SK-N-SH (cell line): Measurements from ENCODE around the gene CDK14. TPM values are rescaled to one million over a fixed set of nuclear protein-coding genes. Genes with fewer than 3 reads are reported as not detected.

ENCODE experiments used
- CTCF ChIA-PET: fragments of 300-600, 350-600 bp; formaldehyde crosslinking; extraction: SDS; loops from one replicate; lab custom pipeline; 2021; lab: Yijun Ruan, JAX
- POLR2A ChIA-PET: fragments of 350-600 bp; sonication (Branson Sonifier 250); formaldehyde crosslinking; extraction: SDS; loops from one replicate; lab custom pipeline; 2020; ENCODE audit warnings: antibody characterized with exemption, inconsistent platforms; lab: Yijun Ruan, JAX
- DNase-seq: peaks from one replicate; pipeline ENCODE4 v3.0.0; 2012
- H2AFZ ChIP-seq: fragments of 200-600 bp; sonication (generic); 2 replicates; pipeline ENCODE4 v1.8.1; 2016; ENCODE audit warnings: antibody characterized with exemption, mild to moderate bottlenecking, low read depth
- H3F3A ChIP-seq: fragments of 200-600 bp; sonication (generic); replicated peaks from 2 replicates; pipeline ENCODE3; 2016; ENCODE audit warnings: antibody characterized with exemption, mild to moderate bottlenecking; ENCODE audit not compliant: insufficient read depth
- H3K27ac ChIP-seq, 2 experiments: fragments of 200-500 bp in 1 of 2; fragments of 200-600 bp in 1 of 2; sonication (Bioruptor generic) in 1 of 2; sonication (generic), shearing (Covaris generic) in 1 of 2; 2 replicates each; pipeline versions ENCODE4 v1.5.1 to v1.6.1; 2014 to 2016; ENCODE audit warnings: low read depth in 2 of 2, inconsistent platforms in 1 of 2, low read length in 1 of 2, mild to moderate bottlenecking in 1 of 2, mixed read lengths in 1 of 2
- H3K27me3 ChIP-seq: fragments of 200-600 bp; sonication (generic), shearing (Covaris generic); 2 replicates; pipeline ENCODE4 v1.6.1; 2016; ENCODE audit warnings: mixed run types; ENCODE audit not compliant: insufficient read depth
- H3K36me3 ChIP-seq, 2 experiments: fragments of 200-500 bp in 1 of 2; fragments of 200-600 bp in 1 of 2; sonication (Bioruptor generic) in 1 of 2; sonication (generic) in 1 of 2; replicated peaks in 1 of 2; 2 replicates each; pipeline versions ENCODE3 to v1.5.1; 2014 to 2016; ENCODE audit warnings: low read length in 1 of 2, mild to moderate bottlenecking in 1 of 2; ENCODE audit not compliant: insufficient read depth in 2 of 2, control insufficient read depth in 1 of 2
- H3K4me1 ChIP-seq, 2 experiments: fragments of 200-500 bp in 1 of 2; fragments of 200-600 bp in 1 of 2; sonication (Bioruptor generic) in 1 of 2; sonication (generic), shearing (Covaris generic) in 1 of 2; 2 replicates each; pipeline versions ENCODE4 v1.5.1 to v1.6.1; 2014 to 2016; ENCODE audit warnings: low read depth in 1 of 2, low read length in 1 of 2, mixed run types in 1 of 2; ENCODE audit not compliant: insufficient read depth in 2 of 2, control insufficient read depth in 1 of 2
- H3K4me2 ChIP-seq: fragments of 200-600 bp; sonication (generic), shearing (Covaris generic); 2 replicates; pipeline ENCODE4 v1.6.1; 2017; ENCODE audit warnings: mixed run types
- H3K4me3 ChIP-seq, 2 experiments: fragments of 200-500 bp in 1 of 2; fragments of 200-600 bp in 1 of 2; sonication (Bioruptor generic) in 1 of 2; sonication (generic), shearing (Covaris generic) in 1 of 2; 2 replicates each; pipeline versions ENCODE4 v1.5.1 to v1.8.1; 2014 to 2016; ENCODE audit warnings: low read depth in 2 of 2, inconsistent platforms in 1 of 2, low read length in 1 of 2, mild to moderate bottlenecking in 1 of 2, mixed read lengths in 1 of 2, moderate library complexity in 1 of 2
- H3K79me2 ChIP-seq: fragments of 200-600 bp; sonication (generic); 2 replicates; pipeline ENCODE4 v1.8.1; 2017; ENCODE audit warnings: mild to moderate bottlenecking; ENCODE audit not compliant: insufficient read depth
- H3K9ac ChIP-seq: fragments of 200-600 bp; sonication (generic); 2 replicates; pipeline ENCODE4 v1.6.1; 2017; ENCODE audit warnings: mixed run types
- H3K9me2 ChIP-seq: fragments of 200-600 bp; sonication (generic); 2 replicates; pipeline ENCODE4 v1.6.1; 2017; ENCODE audit warnings: mixed run types
- H3K9me3 ChIP-seq: fragments of 200-600 bp; sonication (generic); 2 replicates; pipeline ENCODE4 v1.6.1; 2017; ENCODE audit warnings: mixed run types, mild to moderate bottlenecking, moderate library complexity
- H4K20me1 ChIP-seq: fragments of 200-600 bp; sonication (generic); 2 replicates; pipeline ENCODE4 v1.6.1; 2017; ENCODE audit warnings: mild to moderate bottlenecking, mixed run types; ENCODE audit not compliant: insufficient read depth
- CHD2 ChIP-seq: fragments of 150-350 bp; IDR thresholded peaks from 2 replicates; pipeline ENCODE4 v1.6.1; 2018; ENCODE audit warnings: low read length; ENCODE audit not compliant: partially characterized antibody
- ELF1 ChIP-seq: IDR thresholded peaks from 2 replicates; pipeline ENCODE4 v1.4.0; 2012
- EZH2phosphoT487 ChIP-seq: fragments of 200-600 bp; sonication (generic); IDR thresholded peaks from 2 replicates; pipeline ENCODE4 v1.6.1; 2017; ENCODE audit warnings: low read depth, mixed run types, mild to moderate bottlenecking, antibody characterized with exemption, moderate library complexity, borderline replicate concordance
- FOSL2 ChIP-seq: IDR thresholded peaks from 2 replicates; pipeline ENCODE4 v1.4.0; 2012; ENCODE audit warnings: low read depth, mild to moderate bottlenecking, moderate library complexity, borderline replicate concordance
- GATA2 ChIP-seq: sonication (generic); formaldehyde crosslinking; IDR thresholded peaks from 2 replicates; pipeline ENCODE4 v1.5.0; 2020; ENCODE audit warnings: mild to moderate bottlenecking, missing genetic modification reagents
- MXI1 ChIP-seq: IDR thresholded peaks from 2 replicates; pipeline ENCODE4 v1.6.1; 2012; ENCODE audit warnings: mild to moderate bottlenecking, low read depth, low read length, improper control_type of control experiment
- NFIC ChIP-seq: IDR thresholded peaks from 2 replicates; pipeline ENCODE4 v1.4.0; 2012; ENCODE audit warnings: borderline replicate concordance
- RCOR1 ChIP-seq: fragments of 150-350 bp; IDR thresholded peaks from 2 replicates; pipeline ENCODE4 v1.6.1; 2017; ENCODE audit warnings: antibody characterized with exemption, low read length
- RXRA ChIP-seq: IDR thresholded peaks from 2 replicates; pipeline ENCODE4 v1.4.0; 2012; ENCODE audit warnings: low read depth, mild to moderate bottlenecking, borderline replicate concordance
- SIN3A ChIP-seq: IDR thresholded peaks from 2 replicates; pipeline ENCODE4 v1.6.1; 2012; ENCODE audit warnings: low read depth, mild to moderate bottlenecking, low read length, moderate library complexity, borderline replicate concordance
- SMC3 ChIP-seq: IDR thresholded peaks from 2 replicates; pipeline ENCODE4 v1.6.1; 2012; ENCODE audit warnings: low read depth, low read length, improper control_type of control experiment
- TEAD4 ChIP-seq: IDR thresholded peaks from 2 replicates; pipeline ENCODE4 v1.4.0; 2012; ENCODE audit warnings: mild to moderate bottlenecking, borderline replicate concordance; ENCODE audit not compliant: insufficient read depth
- WGBS: methylation state at CpG from one replicate; pipeline ENCODE4 v1.1.6; 2017; ENCODE audit warnings: low lambda C conversion rate; 5-methylcytosine and 5-hydroxymethylcytosine counted together
- polyA plus RNA-seq, 3 experiments: library from polyadenylated mRNA; depleted of rRNA; stranded (reverse); fragments of >200 nt; gene quantifications; 2 replicates each; pipeline ENCODE4 v1.2.3, GENCODE V29; 2012
- TF ChIP-seq, protein P1 (sequence below): fragments of 150-350 bp; IDR thresholded peaks from 2 replicates; pipeline ENCODE4 v1.6.1; 2017; ENCODE audit warnings: antibody characterized with exemption, low read length, low read depth, borderline replicate concordance
- TF ChIP-seq, protein P2 (sequence below): fragments of 200-600 bp; sonication (generic); IDR thresholded peaks from 2 replicates; pipeline ENCODE4 v1.6.1; 2017; ENCODE audit warnings: antibody characterized with exemption, mild to moderate bottlenecking, moderate library complexity

Gene CDK14
- polyA plus RNA-seq, 1 of the 3 experiments (the other 2 are of a cell fraction) = 13.9 TPM

DNA sequence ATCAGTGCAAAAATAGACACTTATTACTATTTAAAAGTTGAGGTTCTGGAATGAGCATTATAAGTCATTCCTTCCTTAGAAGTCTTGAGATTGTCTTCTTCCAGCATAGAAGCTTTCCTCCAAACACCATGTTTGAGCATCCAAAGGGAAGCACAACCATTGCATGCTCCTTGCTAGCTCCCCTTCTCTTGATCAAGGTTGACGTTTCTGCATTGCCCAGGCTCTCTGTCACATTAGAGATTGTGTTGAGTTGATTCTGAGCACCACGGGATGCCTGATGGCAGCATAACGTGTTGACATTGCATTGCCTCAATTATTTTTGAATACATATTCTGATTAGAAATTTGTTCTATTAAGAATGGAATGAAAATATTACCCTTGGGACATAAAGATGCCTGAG, 322.2 kb downstream of the CDK14 start:
- Histone ChIP-seq H3K9me2 (no peaks in the 10 kb centered on the region), H4K20me1 (no peaks in the 10 kb centered on the region), H3K9me3 (0 out of 2 replicates have a peak, but pooled peaks cover 5% of the 10 kb centered on the region), H3K27ac (no peak overlapping the region), H2AFZ (no peak overlapping the region), H3K27me3 (no peaks in the 10 kb centered on the region), H3K4me3 (no peak overlapping the region), H3K79me2 (no peaks in the 10 kb centered on the region), H3F3A (peaks cover 11% of the 10 kb centered on the region), H3K4me1 (peaks cover 2 to 10% of the 10 kb centered on the region in 2 experiments; a peak in 3 of 4 replicates), H3K9ac (no peak overlapping the region), H3K36me3 (peaks cover 2 to 39% of the 10 kb centered on the region in 2 experiments), H3K4me2 (no peak overlapping the region)
- ChIA-PET CTCF (no interaction called here), POLR2A (no interaction called here)
- DNase-seq = no peak
- 89% methylated on average over 3 of the region's 3 CpGs for WGBS
- no peak for TF ChIP-seq NFIC
- TF ChIP-seq CHD2 = no peak
- TF ChIP-seq RCOR1 = no peak
- TF ChIP-seq MXI1 = no peak
- no peak for TF ChIP-seq FOSL2
- no peak for TF ChIP-seq SIN3A

DNA sequence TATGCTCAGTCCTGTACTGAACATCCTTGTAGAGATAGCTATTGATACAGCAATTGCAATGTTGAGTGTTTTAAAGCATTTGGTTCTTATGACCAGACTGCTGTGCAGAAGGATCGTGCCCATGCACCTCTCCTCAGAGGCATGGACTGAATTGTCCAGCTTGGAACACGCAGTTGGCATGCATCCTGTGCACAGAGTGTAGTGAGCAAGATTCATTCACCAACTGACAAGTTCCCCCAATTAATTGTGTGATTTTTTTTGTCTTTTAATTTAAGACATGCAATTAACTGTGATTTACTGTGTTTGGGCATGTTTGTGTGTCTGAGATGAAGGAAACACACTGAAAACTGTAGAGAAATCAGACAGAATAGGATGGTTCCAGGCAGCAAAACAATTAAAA, 323.7 kb downstream of the CDK14 start:
- H3K9me3 ChIP-seq = 0 out of 2 replicates have a peak, but pooled peaks cover 5% of the 10 kb centered on the region
- ChIA-PET CTCF (interaction anchor here (1.2 kb wide), 1 partner anchor 8 kb away, joined by 3 read pairs; no protein-coding TSS in a partner anchor), POLR2A (no interaction called here)
- no peak overlapping the region for H3K4me2 ChIP-seq
- no peak for DNase-seq
- peaks cover 2 to 10% of the 10 kb centered on the region in 2 experiments; a peak in 3 of 4 replicates for H3K4me1 ChIP-seq
- no peak overlapping the region for H3K4me3 ChIP-seq
- H2AFZ ChIP-seq = no peak overlapping the region
- WGBS = 76% methylated on average over 2 of the region's 2 CpGs
- H3F3A ChIP-seq = peaks cover 12% of the 10 kb centered on the region
- H3K9me2 ChIP-seq = no peaks in the 10 kb centered on the region
- no peaks in the 10 kb centered on the region for H3K27me3 ChIP-seq
- H3K79me2 ChIP-seq = no peaks in the 10 kb centered on the region
- no peaks in the 10 kb centered on the region for H4K20me1 ChIP-seq
- TF ChIP-seq RXRA (no peak), TEAD4 (no peak), ELF1 (no peak), EZH2phosphoT487 (no peak), GATA2 (CRISPR knock-in tag) (no peak), SMC3 (no peak)
- TF ChIP-seq, protein P1, sequence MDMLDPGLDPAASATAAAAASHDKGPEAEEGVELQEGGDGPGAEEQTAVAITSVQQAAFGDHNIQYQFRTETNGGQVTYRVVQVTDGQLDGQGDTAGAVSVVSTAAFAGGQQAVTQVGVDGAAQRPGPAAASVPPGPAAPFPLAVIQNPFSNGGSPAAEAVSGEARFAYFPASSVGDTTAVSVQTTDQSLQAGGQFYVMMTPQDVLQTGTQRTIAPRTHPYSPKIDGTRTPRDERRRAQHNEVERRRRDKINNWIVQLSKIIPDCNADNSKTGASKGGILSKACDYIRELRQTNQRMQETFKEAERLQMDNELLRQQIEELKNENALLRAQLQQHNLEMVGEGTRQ = no peak
- TF ChIP-seq, protein P2, sequence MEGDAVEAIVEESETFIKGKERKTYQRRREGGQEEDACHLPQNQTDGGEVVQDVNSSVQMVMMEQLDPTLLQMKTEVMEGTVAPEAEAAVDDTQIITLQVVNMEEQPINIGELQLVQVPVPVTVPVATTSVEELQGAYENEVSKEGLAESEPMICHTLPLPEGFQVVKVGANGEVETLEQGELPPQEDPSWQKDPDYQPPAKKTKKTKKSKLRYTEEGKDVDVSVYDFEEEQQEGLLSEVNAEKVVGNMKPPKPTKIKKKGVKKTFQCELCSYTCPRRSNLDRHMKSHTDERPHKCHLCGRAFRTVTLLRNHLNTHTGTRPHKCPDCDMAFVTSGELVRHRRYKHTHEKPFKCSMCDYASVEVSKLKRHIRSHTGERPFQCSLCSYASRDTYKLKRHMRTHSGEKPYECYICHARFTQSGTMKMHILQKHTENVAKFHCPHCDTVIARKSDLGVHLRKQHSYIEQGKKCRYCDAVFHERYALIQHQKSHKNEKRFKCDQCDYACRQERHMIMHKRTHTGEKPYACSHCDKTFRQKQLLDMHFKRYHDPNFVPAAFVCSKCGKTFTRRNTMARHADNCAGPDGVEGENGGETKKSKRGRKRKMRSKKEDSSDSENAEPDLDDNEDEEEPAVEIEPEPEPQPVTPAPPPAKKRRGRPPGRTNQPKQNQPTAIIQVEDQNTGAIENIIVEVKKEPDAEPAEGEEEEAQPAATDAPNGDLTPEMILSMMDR = no peak
- no peak overlapping the region for H3K27ac ChIP-seq
- peaks cover 2 to 39% of the 10 kb centered on the region in 2 experiments for H3K36me3 ChIP-seq
- H3K9ac ChIP-seq = no peak overlapping the region
